Naive thymus-derived CD8-positive, alpha-beta T cell (primary cell): ENCODE results near the gene TRIM69. TPM values are rescaled to one million over a fixed set of nuclear protein-coding genes. Genes with fewer than 3 reads are reported as not detected.
"Not testable (repeated sequence)": the region's sequence is repeated elsewhere in the genome, so short reads cannot be mapped to it uniquely, and the experiment has no call there.

Experiments
- ATAC-seq, 2 donors: fragments of 150-1000 bp; cut with Tn5 transposase in 1 of 2; sonication (Bioruptor Pico), chemical (Tn5 transposase) in 1 of 2; 1 replicate in 1 of 2; 2 replicates in 1 of 2; pipeline ENCODE4 v1.10.0; 2021; ENCODE audit warnings: mild to moderate bottlenecking in 2 of 2, moderate library complexity in 2 of 2
- POLR2A ChIA-PET: fragments of 350-600 bp; sonication (Branson Sonifier 250); formaldehyde crosslinking; loops from one replicate; lab custom pipeline; 2021; ENCODE audit warnings: antibody characterized with exemption; lab: Charles Lee
- DNase-seq, 10 donors: peaks; one replicate each; pipeline versions ENCODE4 v3.0.0 to v3.0.0-alpha.2; 2020 to 2022
- H3K27ac Mint-ChIP-seq, 10 donors: one replicate each; pipeline ENCODE4 v1.8.0; 2020 to 2022; ENCODE audit warnings: mild to moderate bottlenecking in 10 of 10, mixed read lengths in 10 of 10, moderate library complexity in 4 of 10, inconsistent platforms in 1 of 10
- H3K27me3 Mint-ChIP-seq, 5 donors: one replicate each; pipeline ENCODE4 v1.8.0; 2021 to 2022; ENCODE audit warnings: mixed read lengths in 5 of 5
- H3K36me3 Mint-ChIP-seq, 3 donors: one replicate each; pipeline ENCODE4 v1.8.0; 2020 to 2022; ENCODE audit warnings: mixed read lengths in 3 of 3, mild to moderate bottlenecking in 2 of 3, inconsistent platforms in 1 of 3
- H3K4me1 Mint-ChIP-seq, 4 donors: one replicate each; pipeline ENCODE4 v1.8.0; 2021 to 2022; ENCODE audit warnings: mixed read lengths in 4 of 4
- H3K4me3 Mint-ChIP-seq, 10 donors: one replicate each; pipeline ENCODE4 v1.8.0; 2020 to 2022; ENCODE audit warnings: mild to moderate bottlenecking in 10 of 10, mixed read lengths in 10 of 10, moderate library complexity in 6 of 10, inconsistent platforms in 1 of 10
- H3K9me3 Mint-ChIP-seq, 9 donors: one replicate each; pipeline ENCODE4 v1.8.0; 2020 to 2022; ENCODE audit warnings: mixed read lengths in 9 of 9, mild to moderate bottlenecking in 3 of 9, inconsistent platforms in 1 of 9, moderate library complexity in 1 of 9
- polyA plus RNA-seq, 3 donors: library from polyadenylated mRNA; unstranded; fragments of 300-500 nt; fragmentation: Illumina TruSeq; gene quantifications; one replicate each; pipeline ENCODE4 v1.2.3, GENCODE V29; 2021
- total RNA-seq, 8 experiments: library from RNA in 2 of 8; stranded (reverse) in 2 of 8; gene quantifications; one replicate each; pipeline ENCODE4 v1.2.3 and lab custom pipeline; 2021 to 2026

The TRIM69 gene
- total and polyA plus RNA-seq, 5 experiments from 2014 or later: 28.9 to 34.9 (median 31.6) TPM

GRCh38 chr15:44716983-44717602 is 19.2 kb upstream of the TRIM69 start:
- peak overlapping the region; percentile 68 to 100 (median 92) for H3K27ac Mint-ChIP-seq
- H3K36me3 Mint-ChIP-seq: peaks cover 39 to 76% (median 60%) of the 10 kb centered on the region in 3 donors
- no peak for ATAC-seq
- no peak for DNase-seq
- POLR2A ChIA-PET: interaction anchor here (16.9 to 22.0 kb wide), 3 partner anchors 12 to 51 kb away, joined by 707 to 1743 read pairs (median 1569); partner anchors contain the start of genes SPG11 and TRIM69
- no peaks in the 10 kb centered on the region for H3K9me3 Mint-ChIP-seq
- H3K4me3 Mint-ChIP-seq: peak overlapping the region; percentile 88 to 100 (median 98)
- H3K4me1 Mint-ChIP-seq: peaks cover 38 to 86% (median 76%) of the 10 kb centered on the region in 4 donors
- H3K27me3 Mint-ChIP-seq: peaks cover 0 to 1% (median 0%) of the 10 kb centered on the region in 5 donors

DNA sequence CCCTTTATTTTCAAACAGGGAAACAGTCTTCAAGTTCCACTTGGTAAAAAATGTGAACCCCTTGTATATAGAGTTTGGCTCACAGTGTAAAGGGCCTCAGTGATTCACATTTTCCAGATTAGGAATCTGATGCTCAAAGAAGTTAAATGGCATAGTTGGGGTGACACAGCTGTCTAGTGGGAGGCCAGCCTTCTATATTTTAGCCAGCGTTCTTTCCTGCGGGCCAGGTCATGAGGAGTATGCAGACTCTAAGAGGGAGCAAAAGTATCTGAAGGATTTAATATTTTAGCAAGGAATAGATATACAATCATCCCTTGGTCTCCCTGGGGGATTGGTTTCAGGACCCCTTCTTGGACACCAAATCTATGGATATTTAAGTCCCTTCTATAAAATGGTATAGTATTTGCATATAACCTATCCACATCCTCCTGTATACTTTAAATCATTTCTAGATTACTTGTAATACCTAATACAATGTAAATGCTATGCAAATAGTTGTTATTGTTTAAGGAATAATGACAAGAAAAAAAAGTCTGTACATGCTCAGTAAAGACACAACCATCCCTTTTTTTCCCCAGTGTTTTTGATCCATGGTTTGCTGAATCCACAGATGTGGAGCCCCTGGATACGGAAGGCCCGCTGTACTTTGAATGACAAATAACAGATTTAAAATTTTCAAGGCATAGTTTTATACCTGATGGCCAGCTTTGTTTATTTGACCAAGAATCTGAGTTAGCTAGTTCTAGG is 18.0 kb upstream of the TRIM69 start:
- POLR2A ChIA-PET: interaction anchor here (16.9 to 22.5 kb wide), 4 partner anchors 3 to 53 kb away, joined by 707 to 1743 read pairs (median 1656); partner anchors contain the start of genes B2M, PATL2, SPG11 and TRIM69
- peaks cover 26 to 65% (median 50%) of the 10 kb centered on the region in 3 donors for H3K36me3 Mint-ChIP-seq

DNA sequence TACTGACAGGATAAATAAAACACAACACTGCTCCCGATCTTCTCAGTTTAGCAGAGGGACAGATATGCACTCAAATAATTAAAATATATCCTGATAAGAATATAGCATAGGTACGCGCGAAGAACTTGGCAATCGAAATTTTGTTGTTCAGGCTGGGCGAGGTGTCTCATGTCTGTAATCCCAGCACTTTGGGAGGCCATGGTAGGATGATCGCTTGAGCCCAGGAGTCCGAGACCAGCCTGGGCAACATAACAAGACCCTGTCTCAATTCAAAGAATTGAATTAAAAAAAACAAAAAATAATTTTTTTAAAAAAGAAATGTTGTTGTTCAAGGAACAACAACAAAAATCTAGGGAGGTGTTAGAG is 17.4 kb upstream of the TRIM69 start:
- Mint-ChIP-seq H3K27ac (peak overlapping the region; percentile 89 to 100 (median 96)), H3K4me1 (peaks cover 36 to 90% (median 84%) of the 10 kb centered on the region in 4 donors), H3K36me3 (peaks cover 21 to 60% (median 44%) of the 10 kb centered on the region in 3 donors), H3K4me3 (peak overlapping the region; percentile 60 to 100 (median 80)), H3K27me3 (no peaks in the 10 kb centered on the region), H3K9me3 (no peaks in the 10 kb centered on the region)
- ATAC-seq: no peak
- DNase-seq: no peak
- POLR2A ChIA-PET: interaction anchor here (1.1 to 22.5 kb wide), 6 partner anchors 4 to 75 kb away, joined by 3 to 1743 read pairs (median 1138); partner anchors contain the start of genes B2M, PATL2, SPG11 and TRIM69

More for the DNA sequence above, 18.0 kb upstream of the TRIM69 start:
- Mint-ChIP-seq H3K4me1 (peaks cover 37 to 89% (median 82%) of the 10 kb centered on the region in 4 donors), H3K4me3 (peak overlapping the region; percentile 18 to 100 (median 80)), H3K27ac (peak overlapping the region; percentile 69 to 100 (median 93)), H3K27me3 (no peaks in the 10 kb centered on the region), H3K9me3 (no peaks in the 10 kb centered on the region)
- no peak for DNase-seq
- ATAC-seq: no peak

- peak in 9 of 10 donors; percentile 14 to 82 (median 71) for DNase-seq
- POLR2A ChIA-PET: interaction anchor here (1.1 to 22.5 kb wide), 7 partner anchors 4 to 140 kb away, joined by 3 to 1743 read pairs (median 707); partner anchors contain the start of genes B2M, PATL2, SPG11 and TRIM69
- Mint-ChIP-seq H3K27ac (peak overlapping the region; percentile 89 to 100 (median 96)), H3K36me3 (peaks cover 17 to 54% (median 39%) of the 10 kb centered on the region in 3 donors), H3K9me3 (no peaks in the 10 kb centered on the region), H3K27me3 (no peaks in the 10 kb centered on the region), H3K4me3 (peak overlapping the region; percentile 60 to 88 (median 80)), H3K4me1 (peaks cover 36 to 92% (median 87%) of the 10 kb centered on the region in 4 donors)
- ATAC-seq: peak; percentile 62 to 79
Measured at GRCh38 chr15:44719293-44719999, 16.9 kb upstream of the TRIM69 start.

DNA sequence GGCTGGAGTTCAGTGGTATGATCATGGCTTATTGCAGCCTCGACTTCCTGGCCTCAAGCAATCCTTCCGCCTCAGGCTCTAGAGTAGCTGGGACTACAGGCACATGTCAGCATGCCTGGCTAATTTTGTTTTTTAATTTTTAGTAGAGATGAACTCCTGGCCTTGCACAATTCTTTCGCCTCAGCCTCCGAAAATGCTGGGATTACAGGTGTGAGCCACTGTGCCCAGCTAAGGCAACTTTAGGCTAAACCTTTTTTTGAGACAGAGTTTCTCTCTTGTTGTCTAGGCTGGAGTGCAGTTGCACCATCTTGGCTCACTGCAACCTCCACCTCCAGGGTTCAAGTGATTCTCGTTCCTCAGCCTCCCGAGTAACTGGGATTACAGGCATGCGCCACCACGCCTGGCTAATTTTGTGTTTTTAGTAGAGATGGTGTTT is 16.3 kb upstream of the TRIM69 start:
- POLR2A ChIA-PET: interaction anchor here (1.1 to 22.5 kb wide), 8 partner anchors 5 to 141 kb away, joined by 3 to 1743 read pairs (median 356); partner anchors contain the start of genes B2M, PATL2, SPG11 and TRIM69
- Mint-ChIP-seq H3K4me3 (peak overlapping the region; percentile 5 to 88 (median 63)), H3K36me3 (peaks cover 12 to 49% (median 34%) of the 10 kb centered on the region in 3 donors), H3K4me1 (peaks cover 34 to 93% (median 88%) of the 10 kb centered on the region in 4 donors), H3K27ac (peak overlapping the region; percentile 89 to 100 (median 96))
- ATAC-seq, H3K9me3 Mint-ChIP-seq, DNase-seq, H3K27me3 Mint-ChIP-seq: not testable (repeated sequence)

DNA sequence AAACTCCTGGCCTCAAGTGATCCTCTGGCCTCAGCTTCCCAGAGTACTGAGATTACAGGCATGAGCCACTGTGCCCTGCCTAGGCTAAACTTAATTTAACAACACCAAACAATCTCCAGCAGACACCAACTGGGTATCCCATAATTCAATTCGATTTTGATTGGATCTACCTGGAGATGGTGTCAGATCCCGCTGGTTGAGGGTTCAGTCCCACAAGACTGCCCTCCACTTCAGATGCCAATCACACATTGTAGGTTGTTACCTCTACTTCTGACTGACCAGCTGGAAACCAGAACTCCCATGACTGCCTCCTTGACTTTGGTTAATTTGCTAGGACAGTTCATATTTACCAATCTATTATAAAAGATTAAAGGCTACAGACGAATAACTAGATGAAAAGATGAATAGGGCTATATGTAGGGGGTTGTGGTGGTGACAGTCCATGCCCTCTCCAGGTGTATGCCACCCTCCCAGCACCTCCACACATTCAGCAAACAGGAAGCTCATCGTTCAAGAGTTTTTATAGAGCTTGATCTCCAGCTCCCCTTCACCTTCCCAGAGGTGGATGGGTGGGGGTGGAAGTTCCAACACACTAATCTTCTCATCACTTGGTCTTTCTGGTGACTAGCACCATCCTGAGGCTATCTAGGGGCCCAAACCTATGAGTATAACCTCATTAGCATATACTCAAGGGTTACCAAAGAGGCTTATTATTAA is 15.7 kb upstream of the TRIM69 start:
- peak in 2 of 10 donors; percentile 34 to 48 for DNase-seq
- Mint-ChIP-seq H3K36me3 (peaks cover 6 to 43% (median 28%) of the 10 kb centered on the region in 3 donors), H3K4me1 (peaks cover 32 to 92% (median 87%) of the 10 kb centered on the region in 4 donors), H3K27ac (peak overlapping the region; percentile 89 to 100 (median 96)), H3K27me3 (no peaks in the 10 kb centered on the region), H3K9me3 (no peaks in the 10 kb centered on the region), H3K4me3 (peak overlapping the region; percentile 36 to 88 (median 71))
- ATAC-seq: peak in 1 of 2 donors; percentile 21
- POLR2A ChIA-PET: interaction anchor here (0.6 to 22.5 kb wide), 7 partner anchors 6 to 141 kb away, joined by 3 to 1743 read pairs (median 707); partner anchors contain the start of genes B2M, PATL2, SPG11 and TRIM69

DNA sequence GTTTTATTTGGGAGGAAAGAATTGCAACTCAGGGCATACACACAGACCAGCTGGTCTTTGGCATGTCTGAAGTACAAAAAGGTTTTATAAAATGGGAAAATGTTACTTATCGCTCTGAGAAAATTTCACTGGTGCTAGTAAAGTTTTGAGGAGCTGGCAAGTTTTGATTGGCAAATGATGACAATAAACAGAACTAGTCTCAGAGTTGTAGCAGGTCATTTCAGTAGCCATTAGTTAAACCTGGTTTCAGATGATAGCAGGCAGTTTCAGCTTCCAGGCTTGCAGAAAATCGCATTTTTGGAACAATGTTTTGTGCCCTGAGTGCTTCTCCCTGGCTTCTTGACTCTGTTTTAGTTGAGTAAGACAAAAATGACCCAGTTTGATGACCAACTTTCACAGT is 14.3 kb upstream of the TRIM69 start:
- Mint-ChIP-seq H3K9me3 (no peaks in the 10 kb centered on the region), H3K27me3 (no peaks in the 10 kb centered on the region), H3K4me1 (peaks cover 31 to 92% (median 85%) of the 10 kb centered on the region in 4 donors), H3K27ac (peak overlapping the region; percentile 60 to 100 (median 94)), H3K4me3 (peak overlapping the region in 5 of 10 donors; percentile 22 to 88 (median 69)), H3K36me3 (peaks cover 1 to 29% (median 14%) of the 10 kb centered on the region in 3 donors)
- ATAC-seq (no peak), DNase-seq (no peak)
- POLR2A ChIA-PET: interaction anchor here (0.6 to 22.5 kb wide), 8 partner anchors 7 to 178 kb away, joined by 3 to 1743 read pairs (median 356); partner anchors contain the start of genes B2M, PATL2, SPG11 and TRIM69

DNA sequence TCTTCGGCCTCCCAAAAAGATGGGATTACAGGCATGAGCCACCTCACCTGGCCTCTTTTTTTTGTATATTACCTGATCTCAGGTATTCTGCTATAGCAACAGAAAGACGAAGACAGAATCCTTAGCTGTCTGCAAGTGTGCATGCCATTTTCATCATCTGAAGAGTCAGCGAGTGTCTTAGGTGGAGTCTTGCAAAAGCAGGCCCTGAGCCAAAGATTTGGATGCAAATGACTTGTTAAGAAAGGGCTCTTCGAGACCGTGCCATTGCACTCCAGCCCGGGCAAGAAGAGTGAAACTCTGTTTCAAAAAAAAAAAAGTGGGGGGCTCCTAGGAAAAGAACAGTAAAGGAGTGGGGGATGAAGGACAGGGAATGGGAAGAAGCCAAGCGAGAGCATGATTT is 10.2 kb upstream of the TRIM69 start:
- Mint-ChIP-seq H3K36me3 (peaks cover 0 to under 1% (median 0%) of the 10 kb centered on the region in 3 donors), H3K27ac (peak overlapping the region; percentile 98 to 100 (median 99)), H3K27me3 (no peaks in the 10 kb centered on the region), H3K4me1 (peaks cover 23 to 83% (median 69%) of the 10 kb centered on the region in 4 donors), H3K9me3 (no peaks in the 10 kb centered on the region), H3K4me3 (peak overlapping the region; percentile 89 to 100 (median 94))
- POLR2A ChIA-PET: interaction anchor here (0.6 to 22.5 kb wide), 10 partner anchors 11 to 189 kb away, joined by 3 to 1743 read pairs (median 14); partner anchors contain the start of genes B2M, EIF3J, PATL2 and SPG11
- ATAC-seq (peak in 1 of 2 donors; percentile 12), DNase-seq (no peak)

DNA sequence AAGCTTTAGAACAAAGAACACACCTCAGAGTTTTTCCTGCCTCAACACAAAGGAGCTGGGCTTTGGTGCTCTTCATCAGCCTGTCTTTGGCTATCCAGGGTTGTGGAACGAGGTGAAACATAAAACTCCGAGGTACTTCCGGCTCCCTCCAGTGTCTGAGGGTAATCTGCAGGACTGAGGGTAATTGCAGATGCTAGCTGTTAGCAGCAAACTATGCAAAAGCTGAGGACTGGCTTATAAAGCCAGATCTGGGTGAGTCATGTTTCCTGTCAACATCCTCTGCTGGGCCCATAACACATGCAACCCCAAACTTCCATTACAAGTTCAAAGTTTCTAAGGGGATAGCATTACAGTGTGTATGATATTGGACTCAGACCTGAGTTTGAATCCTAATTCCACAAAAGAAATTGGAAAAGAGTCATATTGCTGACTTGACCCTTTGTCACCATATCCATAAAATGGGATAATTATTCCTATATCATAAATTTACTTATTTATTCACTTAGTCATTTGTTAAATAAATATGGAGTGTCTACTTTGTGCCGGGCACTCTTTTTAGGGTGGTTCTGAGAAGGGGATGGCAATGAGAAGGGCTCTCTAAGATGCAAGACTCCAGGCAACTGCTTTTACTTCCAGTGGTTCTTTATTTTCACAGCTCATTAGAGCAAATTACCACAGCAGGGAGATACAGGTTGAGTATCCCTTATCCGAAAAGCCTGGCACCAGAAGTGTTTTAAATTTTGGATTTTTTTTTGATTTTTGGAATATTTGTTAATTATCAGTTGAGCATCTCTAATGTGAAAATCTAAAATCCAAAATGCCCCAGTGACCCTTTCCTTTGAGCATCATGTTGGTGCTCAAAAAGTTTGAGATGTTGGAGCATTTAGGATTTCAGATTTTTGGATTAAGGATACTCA is 9.5 kb upstream of the TRIM69 start:
- H3K4me1 Mint-ChIP-seq: peaks cover 25 to 83% (median 69%) of the 10 kb centered on the region in 4 donors
- POLR2A ChIA-PET: interaction anchor here (0.6 to 22.5 kb wide), 12 partner anchors 10 to 190 kb away, joined by 3 to 1743 read pairs (median 8); partner anchors contain the start of genes B2M, EIF3J, PATL2 and SPG11
- peaks cover 0 to 7% (median 0%) of the 10 kb centered on the region in 3 donors for H3K36me3 Mint-ChIP-seq
- H3K9me3 Mint-ChIP-seq: no peaks in the 10 kb centered on the region
- peak overlapping the region; percentile 91 to 100 (median 98) for H3K4me3 Mint-ChIP-seq
- H3K27me3 Mint-ChIP-seq: no peaks in the 10 kb centered on the region
- DNase-seq (peak; percentile 37 to 90 (median 77)), ATAC-seq (peak; percentile 62 to 66)
- H3K27ac Mint-ChIP-seq: peak overlapping the region; percentile 98 to 100 (median 99)
